Measurements from ENCODE around the gene GRK5.
"Not testable (repeated sequence)": the region's sequence is repeated elsewhere in the genome, so short reads cannot be mapped to it uniquely, and the experiment has no call there.

The GRK5 gene

GRCh38 chr10:119207366-119207666 is at the start of gene GRK5:
TSS of gene GRK5 (plus strand) at chr10:119207571. CDS start at chr10:119207918, 347 bp downstream.
- peak; percentile 89 to 95 for DNase-seq (ENCODE audit: low read depth in 2 of 2)

DNA sequence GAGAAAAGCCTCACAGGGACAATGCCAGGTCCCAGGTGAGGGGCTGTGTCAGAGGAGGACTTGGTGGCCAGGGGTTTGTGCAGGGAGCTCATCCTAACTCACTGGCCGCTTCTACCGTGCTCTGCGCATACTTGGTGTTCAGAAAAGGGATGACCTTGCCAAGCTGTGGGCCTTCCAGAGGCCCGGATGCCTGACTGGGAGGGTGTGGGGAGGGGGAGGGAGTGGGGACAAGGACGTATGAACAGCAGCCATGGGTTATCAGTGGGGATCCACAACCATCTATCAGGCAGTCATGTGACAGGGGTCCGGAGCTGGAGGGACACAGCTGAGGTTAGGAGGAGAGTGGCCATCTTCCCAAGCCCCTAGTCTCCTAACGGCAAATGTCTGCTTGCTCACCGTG is 48.0 kb upstream of the GRK5 start:
- DNase-seq (ENCODE audit: low read depth in 2 of 2), result no peak

GRCh38 chr10:119161680-119162451 is 45.5 kb upstream of the GRK5 start:
- no peak for DNase-seq (ENCODE audit: low read depth in 2 of 2)

DNA sequence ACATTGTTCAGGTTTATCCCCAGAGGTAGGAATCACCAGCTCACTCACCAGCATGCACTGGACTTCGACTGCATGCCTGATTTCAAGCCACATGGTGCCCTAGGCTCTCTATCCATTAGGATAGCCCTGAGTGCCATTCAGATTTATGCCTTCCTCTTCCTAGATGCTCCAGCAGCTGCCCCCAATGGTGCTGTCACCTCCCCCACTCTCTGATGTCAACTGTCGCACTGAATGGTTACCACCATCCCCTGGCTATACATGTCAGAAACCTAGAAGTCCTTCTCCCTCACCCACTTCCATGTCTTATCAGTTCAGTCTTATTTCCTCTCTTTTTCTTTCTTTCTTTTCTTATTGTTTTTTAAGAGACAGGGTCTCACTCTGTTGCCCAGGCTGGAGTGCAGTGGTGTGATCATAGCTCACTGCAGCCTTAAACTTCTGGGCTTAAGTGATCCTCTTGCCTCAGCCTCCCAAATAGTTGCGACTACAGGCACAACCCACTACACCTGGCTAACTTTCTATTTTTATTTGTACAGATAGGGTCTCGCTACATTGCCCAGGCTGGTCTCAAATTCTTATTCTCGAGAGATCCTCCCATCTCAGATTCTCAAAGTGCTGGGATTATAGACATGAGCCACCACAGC is 44.8 kb upstream of the GRK5 start:
- no peak for DNase-seq (ENCODE audit: low read depth in 2 of 2)

- DNase-seq (ENCODE audit: low read depth in 2 of 2), result peak; percentile 45 to 74
These were observed 41.9 kb upstream of the GRK5 start, which contains the start of gene SFXN4 for GRCh38 chr10:119165171-119166117. TSS of gene SFXN4 (minus strand) at chr10:119165714. CDS start at chr10:119165647, 67 bp downstream.

DNA sequence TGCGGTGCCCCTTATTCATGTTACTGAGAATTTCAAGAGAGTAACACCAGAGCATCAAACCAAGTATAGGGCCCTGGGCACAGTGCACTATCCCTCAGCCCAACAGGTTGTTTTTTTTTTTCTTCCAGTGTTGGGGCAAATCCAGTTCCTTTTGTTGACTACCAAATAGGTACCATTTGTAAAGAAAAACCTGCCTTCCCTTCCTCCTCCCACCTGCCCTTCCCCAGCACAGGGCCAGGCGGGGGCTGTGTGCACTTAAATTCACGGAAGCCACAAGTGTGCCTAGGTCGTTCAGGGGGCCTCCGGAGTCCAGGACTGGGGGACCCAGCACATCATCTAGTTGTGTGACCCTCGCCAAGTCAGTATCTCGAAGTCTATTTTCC is 41.3 kb upstream of the GRK5 start:
- no peak for DNase-seq (ENCODE audit: low read depth in 2 of 2)

GRCh38 chr10:119166564-119166963 is 40.8 kb upstream of the GRK5 start:
- no peak for DNase-seq (ENCODE audit: low read depth in 2 of 2)

GRCh38 chr10:119167041-119167440 is 40.3 kb upstream of the GRK5 start:
- no peak for DNase-seq (ENCODE audit: low read depth in 2 of 2)

DNA sequence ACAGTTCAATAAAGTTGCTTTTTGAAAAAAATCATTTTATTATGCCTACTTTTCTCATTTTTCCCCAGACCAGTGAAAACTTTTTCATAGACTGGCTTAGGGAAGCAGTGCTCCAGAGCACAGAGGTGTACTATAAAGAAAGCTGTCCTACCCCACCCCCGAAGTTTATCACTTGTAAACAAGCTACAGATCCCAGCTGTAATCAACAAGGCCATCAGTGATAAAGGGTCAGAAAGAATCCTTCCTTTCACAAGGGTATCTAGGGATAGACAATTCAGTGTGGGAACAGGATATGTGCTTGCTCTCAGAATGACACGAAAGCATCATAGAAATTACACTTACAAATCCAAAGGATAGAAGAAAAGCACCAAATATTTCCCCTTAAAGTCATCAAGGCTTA is 33.3 kb upstream of the GRK5 start:
- no peak for DNase-seq (ENCODE audit: low read depth in 2 of 2)

GRCh38 chr10:119176166-119176565 is 31.2 kb upstream of the GRK5 start:
- no peak for DNase-seq (ENCODE audit: low read depth in 2 of 2)

- no peak for DNase-seq (ENCODE audit: low read depth in 2 of 2)
These were observed 29.5 kb upstream of the GRK5 start for GRCh38 chr10:119177708-119178371.

DNA sequence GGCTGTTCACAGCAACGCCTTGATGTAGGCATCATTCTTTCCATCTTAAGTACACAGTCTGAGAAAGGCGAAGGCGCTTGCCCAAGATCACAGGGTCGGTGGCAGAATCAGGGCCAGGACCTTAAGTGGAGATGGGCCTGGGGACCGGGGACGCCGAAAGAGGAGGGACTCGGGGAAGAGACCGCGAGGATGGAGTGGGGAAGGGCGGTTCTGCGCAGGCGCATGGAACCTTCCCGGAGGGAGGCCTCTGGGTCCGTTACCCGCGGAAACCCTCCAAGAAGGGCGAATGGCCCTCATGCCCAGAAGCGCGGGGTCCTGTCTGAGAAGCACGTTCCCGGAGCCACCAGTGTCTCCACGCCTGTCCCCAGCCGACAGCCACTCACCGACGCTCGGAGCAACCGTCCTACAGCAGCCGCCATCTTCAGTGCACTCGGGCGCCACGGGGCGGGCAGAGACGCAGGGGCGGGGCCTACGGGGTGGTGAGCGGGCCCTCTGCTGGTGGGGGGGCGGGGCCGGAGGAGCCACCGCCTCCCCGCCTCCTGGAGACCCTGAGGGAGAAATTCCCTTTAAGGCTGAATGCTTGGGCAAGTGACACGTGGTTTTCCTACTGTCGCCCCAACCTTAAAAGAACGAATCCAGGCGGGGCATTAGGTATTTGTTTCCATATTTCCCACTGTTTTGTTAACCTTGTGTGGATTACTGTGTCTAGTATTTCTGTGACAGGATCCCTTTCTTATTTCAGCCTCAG is 28.8 kb upstream of the GRK5 start, which contains the start of gene PRDX3:
Gene PRDX3, minus strand, starts transcription at position 441 of the 748 bp plus-strand sequence. Its CDS starts 22 bp downstream, at position 419.
- peak; percentile 84 to 93 for DNase-seq (ENCODE audit: low read depth in 2 of 2)

DNA sequence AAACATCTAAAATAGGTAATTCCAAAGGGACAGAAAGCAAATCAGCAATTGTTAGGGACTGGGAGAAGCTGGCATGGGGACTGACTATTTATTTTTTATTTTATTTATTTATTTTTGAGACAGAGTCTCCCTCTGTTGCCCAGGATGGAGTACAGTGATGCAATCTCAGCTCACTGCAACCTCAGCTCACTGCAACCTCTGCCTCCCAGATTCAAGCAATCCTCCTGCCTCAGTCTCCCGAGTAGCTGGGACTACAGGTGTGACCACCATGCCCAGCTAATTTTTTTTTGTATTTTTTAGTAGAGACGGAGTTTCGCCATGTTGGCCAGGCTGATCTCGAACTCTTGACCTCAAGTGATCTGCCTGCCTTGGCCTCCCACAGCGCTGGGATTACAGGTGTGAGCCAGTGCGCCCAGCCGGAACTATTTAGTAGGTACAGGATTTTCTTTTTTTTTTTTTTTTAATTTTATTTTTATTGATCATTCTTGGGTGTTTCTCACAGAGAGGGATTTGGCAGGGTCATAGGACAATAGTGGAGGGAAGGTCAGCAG is 26.4 kb upstream of the GRK5 start:
- DNase-seq (ENCODE audit: low read depth in 2 of 2), result not testable (repeated sequence)

DNA sequence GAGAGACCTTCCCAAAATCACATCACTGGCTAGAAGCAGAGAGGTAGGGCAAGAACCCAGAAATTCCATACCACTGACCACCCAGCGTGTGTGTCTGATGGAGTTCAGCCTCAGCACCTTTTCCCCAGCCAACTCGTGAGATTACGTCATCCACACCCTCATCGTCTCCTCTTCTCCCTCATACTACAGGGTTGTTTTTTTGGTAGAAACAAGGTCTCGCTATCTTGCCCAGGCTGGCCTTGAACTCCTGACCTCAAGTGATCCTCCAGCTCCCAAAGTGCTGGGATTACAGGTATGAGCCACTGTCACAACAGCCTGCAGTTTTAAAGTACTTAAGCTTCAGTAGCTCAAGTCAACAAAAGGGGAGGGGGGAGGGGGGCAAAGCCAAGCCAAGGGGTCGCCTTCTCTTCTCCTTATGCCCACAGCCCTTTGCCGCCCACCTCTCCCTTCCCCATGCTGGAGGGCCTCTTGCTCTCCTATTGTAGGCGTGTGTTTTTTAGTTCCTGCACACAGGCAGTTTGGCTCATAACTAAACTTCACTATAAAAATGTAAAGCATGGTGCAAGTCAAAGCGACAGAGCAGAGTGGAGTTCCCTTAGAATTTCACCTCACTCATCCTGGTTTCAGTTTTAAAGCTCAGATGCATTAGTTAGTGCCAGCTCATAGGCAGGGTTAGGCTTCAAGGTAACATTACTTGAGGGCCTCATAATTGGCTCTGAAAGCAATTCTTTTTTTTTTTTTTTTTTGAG is 23.5 kb upstream of the GRK5 start:
- DNase-seq (ENCODE audit: low read depth in 2 of 2), result no peak

- DNase-seq (ENCODE audit: low read depth in 2 of 2), result no peak
These were observed 17.5 kb upstream of the GRK5 start for GRCh38 chr10:119189811-119190282.

DNA sequence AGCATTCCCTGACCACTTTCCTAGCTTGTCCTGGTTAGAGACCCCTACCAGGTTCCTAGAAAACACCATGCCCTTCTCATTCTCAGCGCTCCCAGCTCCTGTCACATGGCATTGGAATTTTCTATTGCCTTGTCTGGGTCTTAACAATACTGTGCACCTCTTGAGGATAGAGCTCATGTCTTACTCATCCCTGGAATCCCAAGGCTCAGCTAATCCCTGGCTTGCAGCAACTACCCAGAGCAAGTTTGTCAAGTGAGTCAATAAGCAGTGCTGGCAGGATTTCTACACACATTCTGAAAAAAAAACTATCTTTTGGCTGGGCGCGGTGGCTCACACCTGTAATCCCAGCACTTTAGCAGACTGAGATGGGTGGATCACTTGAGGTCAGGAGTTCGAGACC is 17.0 kb upstream of the GRK5 start:
- no peak for DNase-seq (ENCODE audit: low read depth in 2 of 2)

- DNase-seq (ENCODE audit: low read depth in 2 of 2), result no peak
These were observed 16.2 kb upstream of the GRK5 start for GRCh38 chr10:119190954-119191785.

DNA sequence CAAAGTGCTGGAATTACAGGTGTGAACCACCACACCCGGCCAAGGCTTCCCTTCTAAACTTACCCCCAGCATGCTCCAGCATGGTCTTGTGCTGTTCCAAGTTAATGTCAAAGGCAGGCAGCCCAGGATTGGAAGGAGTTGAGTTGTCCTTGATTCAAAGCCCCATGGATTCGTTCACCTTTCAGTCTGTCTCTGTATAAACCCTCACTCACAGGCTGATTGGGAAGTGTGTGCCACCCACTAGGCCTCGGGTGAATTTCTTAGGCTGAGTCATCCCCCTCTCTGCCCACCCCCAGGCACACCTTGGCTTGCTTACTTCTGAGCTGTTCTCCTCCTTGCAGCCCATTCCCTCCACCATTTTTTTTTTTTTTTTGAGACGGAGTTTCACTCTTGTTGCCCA is 15.5 kb upstream of the GRK5 start:
- no peak for DNase-seq (ENCODE audit: low read depth in 2 of 2)

- no peak for DNase-seq (ENCODE audit: low read depth in 2 of 2)
These were observed 9.4 kb upstream of the GRK5 start for GRCh38 chr10:119197921-119198320.

Data from stimulated activated CD8-positive, alpha-beta memory T cell treated with anti-CD3 and anti-CD28 coated beads, Interleukin-7, amount 100 ng/mL, for 4 hours (primary cell).